ENCODE measurements around the gene CNGB1.

DNA sequence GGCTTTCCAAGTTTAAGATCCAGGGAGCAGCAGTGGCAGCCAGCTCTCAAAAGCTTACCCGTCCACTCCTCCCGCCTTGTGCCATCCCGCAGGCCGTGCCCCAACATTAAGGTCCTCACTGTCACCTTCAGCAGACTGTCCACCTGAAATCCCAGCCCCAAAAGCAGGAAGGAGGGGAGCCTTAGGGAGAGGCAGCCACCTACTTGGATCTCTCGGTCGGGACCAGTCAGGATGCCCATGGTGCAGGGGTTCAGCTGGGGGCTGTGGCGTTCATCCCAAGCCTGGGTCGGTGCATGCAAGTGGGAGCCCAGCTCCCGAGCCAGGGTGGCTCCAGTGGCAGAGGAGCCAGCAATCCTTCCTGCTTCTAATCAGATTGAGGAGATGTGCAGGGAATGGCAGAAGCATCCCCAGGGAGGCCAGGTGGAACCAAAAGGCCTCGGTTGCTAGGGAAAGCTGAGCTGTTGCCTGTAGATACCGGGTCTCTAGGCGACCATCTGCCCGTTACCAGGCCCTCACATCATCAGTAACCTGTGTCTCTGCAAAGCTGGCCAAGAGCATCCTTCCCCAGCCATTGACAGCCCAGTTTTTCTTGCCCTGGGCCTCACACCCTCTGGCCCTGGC, 24.6 kb downstream of the CNGB1 start:
- TF ChIP-seq REST (IDR thresholded peaks at IDR 0.05; ENCODE audit: low read depth) (no peak), YY1 (IDR thresholded peaks at IDR 0.05; ENCODE audit: low read depth) (no peak), EP300 (IDR thresholded peaks at IDR 0.05; ENCODE audit: borderline replicate concordance) (no peak), ZBTB7A (IDR thresholded peaks at IDR 0.05; ENCODE audit: low read depth) (no peak), TEAD4 (IDR thresholded peaks at IDR 0.05) (no peak), MAX (IDR thresholded peaks at IDR 0.05) (no peak), CREB1 (IDR thresholded peaks at IDR 0.05; ENCODE audit: low read depth) (no peak), TAF1 (IDR thresholded peaks at IDR 0.05; ENCODE audit: low read depth) (no peak), RAD21 (IDR thresholded peaks at IDR 0.05; ENCODE audit: low read depth) (no peak)
